ENCODE results near the gene PCDH10. TPM values are rescaled to one million over a fixed set of nuclear protein-coding genes. Genes with fewer than 3 reads are reported as not detected.

PCDH10 gene
- total RNA-seq, 1 experiment from 2014 or later, result not detected

GRCh38 chr4:133129237-133129636 lies 19.9 kb upstream of the PCDH10 start:
- Mint-ChIP-seq H3K4me3 (ENCODE audit: unreplicated experiment) (no peak overlapping the region), H3K27me3 (ENCODE audit: insufficient read depth, unreplicated experiment) (peaks cover 3% of the 10 kb centered on the region), H3K4me1 (ENCODE audit: low read depth, unreplicated experiment) (no peaks in the 10 kb centered on the region), H3K36me3 (ENCODE audit: insufficient read depth, unreplicated experiment) (no peaks in the 10 kb centered on the region), H3K27ac (ENCODE audit: unreplicated experiment) (no peak overlapping the region), H3K9me3 (ENCODE audit: unreplicated experiment) (no peaks in the 10 kb centered on the region)
- Histone ChIP-seq H3K4me3 (ENCODE audit: low read depth, low read length) (no peak overlapping the region), H3K27me3 (replicated peaks; ENCODE audit: control insufficient read depth, insufficient read depth, low read length) (no peaks in the 10 kb centered on the region), H3K4me1 (no peaks in the 10 kb centered on the region), H3K36me3 (ENCODE audit: control insufficient read depth, insufficient read depth, low read length) (no peaks in the 10 kb centered on the region), H3K9me3 (no peaks in the 10 kb centered on the region)
- BruUV-seq (replicated peaks), result no TSS peak
- ChIA-PET POLR2A (no interaction called here), CTCF (no interaction called here)
- no peak for TF ChIP-seq CTCF (IDR thresholded peaks at IDR 0.05; ENCODE audit: insufficient read depth in 1 of 2, low read depth in 1 of 2, low read length in 1 of 2, severe bottlenecking in 1 of 2, unreplicated experiment in 1 of 2)
- intact Hi-C loops (cut with micrococcal nuclease; ENCODE audit: unreplicated experiment), result no loop called here
- no peak for DNase-seq

GRCh38 chr4:133130171-133130570 lies 18.9 kb upstream of the PCDH10 start:
- no TSS peak for BruUV-seq (replicated peaks)
- no peak for DNase-seq
- peaks cover 3% of the 10 kb centered on the region for H3K27me3 Mint-ChIP-seq (ENCODE audit: insufficient read depth, unreplicated experiment)
- no peaks in the 10 kb centered on the region for H3K9me3 Mint-ChIP-seq (ENCODE audit: unreplicated experiment)
- H3K4me3 Mint-ChIP-seq (ENCODE audit: unreplicated experiment), result no peak overlapping the region
- Histone ChIP-seq H3K4me1 (no peaks in the 10 kb centered on the region), H3K4me3 (ENCODE audit: low read depth, low read length) (no peak overlapping the region), H3K9me3 (no peaks in the 10 kb centered on the region), H3K36me3 (ENCODE audit: control insufficient read depth, insufficient read depth, low read length) (no peaks in the 10 kb centered on the region), H3K27me3 (replicated peaks; ENCODE audit: control insufficient read depth, insufficient read depth, low read length) (no peaks in the 10 kb centered on the region)
- ChIA-PET CTCF (no interaction called here), POLR2A (no interaction called here)
- no peaks in the 10 kb centered on the region for H3K36me3 Mint-ChIP-seq (ENCODE audit: insufficient read depth, unreplicated experiment)
- TF ChIP-seq CTCF (IDR thresholded peaks at IDR 0.05; ENCODE audit: insufficient read depth in 1 of 2, low read depth in 1 of 2, low read length in 1 of 2, severe bottlenecking in 1 of 2, unreplicated experiment in 1 of 2), result no peak
- intact Hi-C loops (cut with micrococcal nuclease; ENCODE audit: unreplicated experiment), result no loop called here
- no peaks in the 10 kb centered on the region for H3K4me1 Mint-ChIP-seq (ENCODE audit: low read depth, unreplicated experiment)
- no peak overlapping the region for H3K27ac Mint-ChIP-seq (ENCODE audit: unreplicated experiment)

GRCh38 chr4:133131829-133132460 lies 17.1 kb upstream of the PCDH10 start:
- Histone ChIP-seq H3K4me3 (ENCODE audit: low read depth, low read length) (no peak overlapping the region), H3K4me1 (no peaks in the 10 kb centered on the region), H3K27me3 (replicated peaks; ENCODE audit: control insufficient read depth, insufficient read depth, low read length) (no peaks in the 10 kb centered on the region), H3K36me3 (ENCODE audit: control insufficient read depth, insufficient read depth, low read length) (no peaks in the 10 kb centered on the region), H3K9me3 (no peaks in the 10 kb centered on the region)
- no peak overlapping the region for H3K4me3 Mint-ChIP-seq (ENCODE audit: unreplicated experiment)
- H3K27me3 Mint-ChIP-seq (ENCODE audit: insufficient read depth, unreplicated experiment), result peaks cover 2% of the 10 kb centered on the region
- no peaks in the 10 kb centered on the region for H3K9me3 Mint-ChIP-seq (ENCODE audit: unreplicated experiment)
- no peaks in the 10 kb centered on the region for H3K4me1 Mint-ChIP-seq (ENCODE audit: low read depth, unreplicated experiment)
- no peaks in the 10 kb centered on the region for H3K36me3 Mint-ChIP-seq (ENCODE audit: insufficient read depth, unreplicated experiment)
- intact Hi-C loops (cut with micrococcal nuclease; ENCODE audit: unreplicated experiment), result no loop called here
- TF ChIP-seq CTCF (IDR thresholded peaks at IDR 0.05; ENCODE audit: insufficient read depth in 1 of 2, low read depth in 1 of 2, low read length in 1 of 2, severe bottlenecking in 1 of 2, unreplicated experiment in 1 of 2), result no peak
- ChIA-PET CTCF (no interaction called here), POLR2A (no interaction called here)
- BruUV-seq (replicated peaks), result no TSS peak
- no peak overlapping the region for H3K27ac Mint-ChIP-seq (ENCODE audit: unreplicated experiment)
- DNase-seq, result no peak
